AG10803 (cell line): ENCODE measurements around the gene SLC25A6.
A peak's percentile ranks its signal among the peaks of the same experiment; 100 is the strongest.

ENCODE experiments used
- DNase-seq: peaks from one replicate; pipeline ENCODE4 v3.0.0; 2010; ENCODE audit warnings: low read depth
- H3K4me3 ChIP-seq: 2 replicates; pipeline ENCODE4 v1.5.1; 2011; ENCODE audit warnings: mild to moderate bottlenecking, low read length, control low read depth
- TF ChIP-seq, protein P1 (sequence below): conservative IDR thresholded peaks from 2 replicates; pipeline ENCODE4 v1.5.1; 2011; ENCODE audit warnings: mild to moderate bottlenecking, low read length, control low read depth, inconsistent platforms

SLC25A6 gene

DNA sequence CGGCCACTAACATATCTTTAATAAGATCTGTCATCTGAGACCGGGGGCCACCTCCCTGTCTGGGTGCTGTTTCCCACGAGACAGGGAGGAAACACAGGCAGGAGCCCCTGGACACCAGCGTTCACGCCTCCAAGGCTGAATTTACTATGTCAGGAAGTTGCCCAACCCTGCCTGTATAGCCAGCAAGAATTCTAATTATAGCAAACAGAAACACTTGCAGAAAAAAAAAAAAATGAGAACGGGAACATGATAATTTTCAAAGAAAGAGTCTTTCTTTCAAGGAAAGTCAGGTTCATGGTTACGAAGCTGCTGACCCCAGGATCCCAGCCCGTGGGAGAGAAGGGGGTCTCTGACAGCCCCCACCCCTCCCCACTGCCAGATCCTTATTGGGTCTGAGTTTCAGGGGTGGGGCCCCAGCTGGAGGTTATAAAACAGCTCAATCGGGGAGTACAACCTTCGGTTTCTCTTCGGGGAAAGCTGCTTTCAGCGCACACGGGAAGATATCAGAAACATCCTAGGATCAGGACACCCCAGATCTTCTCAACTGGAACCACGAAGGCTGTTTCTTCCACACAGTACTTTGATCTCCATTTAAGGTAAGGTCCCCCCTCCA is 55.5 kb downstream of the SLC25A6 start, which contains the start of gene IL3RA:
TSS of gene IL3RA (plus strand) at position 455 of the 613 bp plus-strand sequence. CDS start 4,981 bp downstream, outside the sequence.
- peak within 1 kb of the TSS; percentile 45 for H3K4me3 ChIP-seq
- peak; percentile 14 for DNase-seq
- TF ChIP-seq, protein P1, sequence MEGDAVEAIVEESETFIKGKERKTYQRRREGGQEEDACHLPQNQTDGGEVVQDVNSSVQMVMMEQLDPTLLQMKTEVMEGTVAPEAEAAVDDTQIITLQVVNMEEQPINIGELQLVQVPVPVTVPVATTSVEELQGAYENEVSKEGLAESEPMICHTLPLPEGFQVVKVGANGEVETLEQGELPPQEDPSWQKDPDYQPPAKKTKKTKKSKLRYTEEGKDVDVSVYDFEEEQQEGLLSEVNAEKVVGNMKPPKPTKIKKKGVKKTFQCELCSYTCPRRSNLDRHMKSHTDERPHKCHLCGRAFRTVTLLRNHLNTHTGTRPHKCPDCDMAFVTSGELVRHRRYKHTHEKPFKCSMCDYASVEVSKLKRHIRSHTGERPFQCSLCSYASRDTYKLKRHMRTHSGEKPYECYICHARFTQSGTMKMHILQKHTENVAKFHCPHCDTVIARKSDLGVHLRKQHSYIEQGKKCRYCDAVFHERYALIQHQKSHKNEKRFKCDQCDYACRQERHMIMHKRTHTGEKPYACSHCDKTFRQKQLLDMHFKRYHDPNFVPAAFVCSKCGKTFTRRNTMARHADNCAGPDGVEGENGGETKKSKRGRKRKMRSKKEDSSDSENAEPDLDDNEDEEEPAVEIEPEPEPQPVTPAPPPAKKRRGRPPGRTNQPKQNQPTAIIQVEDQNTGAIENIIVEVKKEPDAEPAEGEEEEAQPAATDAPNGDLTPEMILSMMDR: no peak
